H1 (cell line): ENCODE results near the gene WRAP73. TPM values are rescaled to one million over a fixed set of nuclear protein-coding genes. Genes with fewer than 3 reads are reported as not detected.

Experiments
- CTCF ChIA-PET: fragments of 300-600 bp; sonication (Branson Sonifier 250); formaldehyde crosslinking; loops from one replicate; lab custom pipeline; 2021; ENCODE audit not compliant: partially characterized antibody; lab: Charles Lee
- POLR2A ChIA-PET: fragments of 300-600 bp; sonication (Branson Sonifier 250); formaldehyde crosslinking; loops from one replicate; lab custom pipeline; 2021; ENCODE audit warnings: inconsistent platforms; ENCODE audit not compliant: partially characterized antibody; lab: Charles Lee
- DNase-seq, 2 experiments: peaks; one replicate each; pipeline versions ENCODE4 v3.0.0 to v3.0.0-alpha.2; 2010 to 2022; ENCODE audit warnings: low spot score in 2 of 2, low read depth in 1 of 2, mixed read lengths in 1 of 2
- FAIRE-seq: peaks from 2 replicates; lab custom pipeline; 2011; peaks lifted over from hg19 to GRCh38; lab: Jason Lieb, UNC
- H2AFZ ChIP-seq: 2 replicates; pipeline ENCODE4 v1.8.1; 2012; ENCODE audit warnings: low read length, inconsistent platforms
- H2AK5ac ChIP-seq: 2 replicates; pipeline ENCODE4 v1.6.1; 2013; ENCODE audit warnings: low read depth, low read length
- H2BK120ac ChIP-seq: replicated peaks from 2 replicates; pipeline ENCODE3; 2013; ENCODE audit warnings: low read depth, low read length, inconsistent platforms
- H2BK12ac ChIP-seq: 2 replicates; pipeline ENCODE4 v1.6.1; 2013; ENCODE audit warnings: low read depth, low read length
- H2BK15ac ChIP-seq: 2 replicates; pipeline ENCODE4 v1.6.1; 2013; ENCODE audit warnings: low read length
- H2BK20ac ChIP-seq: 2 replicates; pipeline ENCODE4 v1.6.1; 2013; ENCODE audit warnings: low read length
- H2BK5ac ChIP-seq: 2 replicates; pipeline ENCODE4 v1.6.1; 2013; ENCODE audit warnings: low read depth, low read length
- H3K14ac ChIP-seq: 2 replicates; pipeline ENCODE4 v1.6.1; 2013; ENCODE audit warnings: inconsistent platforms; ENCODE audit not compliant: insufficient read length
- H3K18ac ChIP-seq: 2 replicates; pipeline ENCODE4 v1.6.1; 2013; ENCODE audit warnings: low read length; ENCODE audit errors: extremely low read depth
- H3K23ac ChIP-seq: 2 replicates; pipeline ENCODE4 v1.6.1; 2013; ENCODE audit warnings: inconsistent platforms; ENCODE audit not compliant: insufficient read length
- H3K23me2 ChIP-seq: 2 replicates; pipeline ENCODE4 v1.6.1; 2013; ENCODE audit warnings: low read depth, low read length
- H3K27ac ChIP-seq: 2 replicates; pipeline ENCODE4 v1.6.1; 2011; ENCODE audit warnings: low read depth, low read length, inconsistent platforms
- H3K27me3 ChIP-seq, 4 experiments: replicated peaks in 1 of 4; 1 replicate in 1 of 4; 2 replicates in 3 of 4; pipeline versions ENCODE4 v1.6.1 to v1.8.1; 2011 to 2013; ENCODE audit warnings: low read length in 3 of 4, mild to moderate bottlenecking in 3 of 4, inconsistent platforms in 2 of 4, mixed read lengths in 2 of 4, moderate library complexity in 1 of 4; ENCODE audit not compliant: control insufficient read depth in 3 of 4, insufficient read depth in 3 of 4; ENCODE audit errors: extremely low read depth in 1 of 4
- H3K36me3 ChIP-seq, 4 experiments: 2 replicates each; pipeline versions ENCODE4 v1.6.1 to v1.8.1; 2011 to 2013; ENCODE audit warnings: mild to moderate bottlenecking in 4 of 4, low read length in 3 of 4, moderate library complexity in 2 of 4, control low read depth in 1 of 4, inconsistent platforms in 1 of 4; ENCODE audit not compliant: insufficient read depth in 4 of 4, control insufficient read depth in 2 of 4
- H3K4ac ChIP-seq: replicated peaks from 2 replicates; pipeline ENCODE3; 2013; ENCODE audit warnings: low read length, low read depth, mixed read lengths, inconsistent platforms; ENCODE audit not compliant: insufficient read length
- H3K4me1 ChIP-seq, 4 experiments: replicated peaks in 1 of 4; 1 replicate in 1 of 4; 2 replicates in 3 of 4; pipeline versions ENCODE4 v1.6.1 to v1.8.1; 2011 to 2013; ENCODE audit warnings: low read length in 3 of 4, inconsistent platforms in 2 of 4, mixed read lengths in 1 of 4; ENCODE audit not compliant: insufficient read depth in 4 of 4, control insufficient read depth in 3 of 4
- H3K4me2 ChIP-seq, 2 experiments: 2 replicates each; pipeline versions ENCODE4 v1.6.1 to v1.8.1; 2011 to 2013; ENCODE audit warnings: low read depth in 2 of 2, low read length in 2 of 2, control low read depth in 1 of 2, inconsistent platforms in 1 of 2, mild to moderate bottlenecking in 1 of 2; ENCODE audit not compliant: insufficient read depth in 1 of 2
- H3K4me3 ChIP-seq, 4 experiments: fragments of 200-600, 300-600 bp in 1 of 4; sonication (generic), shearing (Covaris generic), sonication (Bioruptor Twin) in 1 of 4; 2 replicates each; pipeline versions ENCODE4 v1.5.1 to v1.8.1; 2011 to 2016; ENCODE audit warnings: low read length in 4 of 4, low read depth in 3 of 4, control low read depth in 2 of 4, inconsistent platforms in 2 of 4, mild to moderate bottlenecking in 2 of 4, mixed read lengths in 1 of 4, moderate library complexity in 1 of 4; ENCODE audit not compliant: insufficient read depth in 2 of 4; ENCODE audit errors: extremely low read depth in 1 of 4
- H3K56ac ChIP-seq: replicated peaks from 2 replicates; pipeline ENCODE3; 2013; ENCODE audit warnings: low read depth, mild to moderate bottlenecking, mixed read lengths, low read length, inconsistent platforms; ENCODE audit not compliant: insufficient read length
- H3K79me1 ChIP-seq: 2 replicates; pipeline ENCODE4 v1.6.1; 2013; ENCODE audit warnings: low read depth, low read length, control low read depth
- H3K79me2 ChIP-seq, 2 experiments: 2 replicates each; pipeline versions ENCODE4 v1.6.1 to v1.8.1; 2012 to 2013; ENCODE audit warnings: low read length in 2 of 2, mild to moderate bottlenecking in 2 of 2, inconsistent platforms in 1 of 2; ENCODE audit not compliant: insufficient read depth in 2 of 2, control insufficient read depth in 1 of 2
- H3K9ac ChIP-seq, 4 experiments: replicated peaks in 1 of 4; 1 replicate in 1 of 4; 2 replicates in 3 of 4; pipeline versions ENCODE4 v1.6.1 to v1.8.1; 2011 to 2013; ENCODE audit warnings: low read depth in 3 of 4, low read length in 3 of 4, control low read depth in 2 of 4, mild to moderate bottlenecking in 2 of 4, moderate library complexity in 2 of 4, inconsistent platforms in 1 of 4; ENCODE audit errors: extremely low read depth in 1 of 4
- H3K9me3 ChIP-seq, 2 experiments: 2 replicates each; pipeline versions ENCODE4 v1.6.1 to v1.8.1; 2012 to 2013; ENCODE audit warnings: mild to moderate bottlenecking in 2 of 2, moderate library complexity in 2 of 2, control low read depth in 1 of 2, inconsistent platforms in 1 of 2, low read depth in 1 of 2, low read length in 1 of 2, mixed read lengths in 1 of 2; ENCODE audit not compliant: insufficient read depth in 2 of 2
- H4K20me1 ChIP-seq, 2 experiments: replicated peaks in 1 of 2; 2 replicates each; pipeline versions ENCODE3 to v1.8.1; 2011 to 2013; ENCODE audit warnings: inconsistent platforms in 2 of 2, low read length in 2 of 2, mild to moderate bottlenecking in 1 of 2; ENCODE audit not compliant: insufficient read depth in 2 of 2, control insufficient read depth in 1 of 2
- H4K5ac ChIP-seq: 2 replicates; pipeline ENCODE4 v1.6.1; 2013; ENCODE audit warnings: low read length, low read depth, mixed read lengths, inconsistent platforms; ENCODE audit not compliant: insufficient read length
- H4K8ac ChIP-seq: 2 replicates; pipeline ENCODE4 v1.8.0; 2013; ENCODE audit warnings: mild to moderate bottlenecking, moderate library complexity, low read length, inconsistent platforms; ENCODE audit not compliant: insufficient read depth; ENCODE audit errors: extremely low read depth
- H4K91ac ChIP-seq: replicated peaks from 2 replicates; pipeline ENCODE3; 2013; ENCODE audit warnings: low read length, mixed read lengths, inconsistent platforms; ENCODE audit not compliant: insufficient read length
- JUN ChIP-seq: IDR thresholded peaks from 2 replicates; pipeline ENCODE4 v1.6.1; 2011; ENCODE audit warnings: low read depth, mild to moderate bottlenecking, improper control_type of control experiment, low read length
- JUND ChIP-seq: IDR thresholded peaks from 2 replicates; pipeline ENCODE4 v1.6.1; 2011; ENCODE audit warnings: mild to moderate bottlenecking, improper control_type of control experiment, low read length
- KDM1A ChIP-seq: fragments of 200-600, 300-600 bp; sonication (generic); IDR thresholded peaks from 2 replicates; pipeline ENCODE4 v1.7.1; 2016; ENCODE audit warnings: mild to moderate bottlenecking, low read length, borderline replicate concordance
- KDM5A ChIP-seq: fragments of 200-600 bp; IDR thresholded peaks from 2 replicates; pipeline ENCODE4 v1.7.1; 2012; ENCODE audit warnings: mild to moderate bottlenecking, low read length, inconsistent platforms, mixed read lengths
- MAFK ChIP-seq: IDR thresholded peaks from 2 replicates; pipeline ENCODE4 v1.6.1; 2012; ENCODE audit warnings: low read depth, mild to moderate bottlenecking, improper control_type of control experiment, low read length
- NANOG ChIP-seq: IDR thresholded peaks from 2 replicates; pipeline ENCODE4 v1.6.1; 2011; ENCODE audit warnings: low read length, low read depth, mild to moderate bottlenecking, inconsistent platforms; ENCODE audit not compliant: insufficient read depth, poor library complexity, severe bottlenecking
- RXRA ChIP-seq: IDR thresholded peaks from 2 replicates; pipeline ENCODE4 v1.6.1; 2011; ENCODE audit warnings: low read depth, mild to moderate bottlenecking, low read length, moderate library complexity; ENCODE audit not compliant: insufficient read depth
- SP4 ChIP-seq: IDR thresholded peaks from 2 replicates; pipeline ENCODE4 v1.6.1; 2012; ENCODE audit warnings: low read length, inconsistent platforms
- TAF7 ChIP-seq: optimal IDR thresholded peaks from 2 replicates; pipeline ENCODE3; 2011; ENCODE audit warnings: low read depth, mild to moderate bottlenecking, inconsistent platforms, low read length, moderate library complexity, borderline replicate concordance
- YY1 ChIP-seq: IDR thresholded peaks from 2 replicates; pipeline ENCODE4 v1.6.1; 2011; ENCODE audit warnings: low read depth, mild to moderate bottlenecking, low read length
- ZNF274 ChIP-seq: IDR thresholded peaks from 2 replicates; pipeline ENCODE4 v1.7.0; 2012; ENCODE audit warnings: low read length, borderline replicate concordance; ENCODE audit errors: extremely low read depth
- WGBS, 2 experiments: shearing (Covaris generic) in 1 of 2; methylation state at CpG; one replicate each; pipeline versions ENCODE4 v1.1.6 to v1.1.7; 2013 to 2015; ENCODE audit warnings: low lambda C conversion rate in 2 of 2, mixed read lengths in 2 of 2, inconsistent platforms in 1 of 2, low coverage in 1 of 2, missing lambda C conversion rate in 1 of 2; ENCODE audit not compliant: insufficient replicate concordance in 2 of 2, insufficient coverage in 1 of 2, insufficient read length in 1 of 2; ENCODE audit errors: extremely low coverage in 1 of 2, missing lambda C conversion rate in 1 of 2; 5-methylcytosine and 5-hydroxymethylcytosine counted together
- polyA plus RNA-seq, 7 experiments: library from polyadenylated mRNA; depleted of rRNA in 3 of 7; stranded (reverse) in 5 of 7; unstranded in 2 of 7; fragments of >200 nt in 5 of 7; fragments of 200-250 nt in 2 of 7; gene quantifications; 1 replicate in 5 of 7; 2 replicates in 1 of 7; 4 replicates in 1 of 7; pipeline versions ENCODE4 v1.2.1 to v1.2.3, GENCODE V29; 2011 to 2013; ENCODE audit warnings: missing spikeins in 2 of 7, mixed read lengths in 2 of 7
- total RNA-seq: library from RNA; stranded (reverse); fragmentation: NEBNext Ultra II Directional; extraction: Animal tissue kit (Norgen Biotek cat#: 25700); gene quantifications from 2 replicates; pipeline ENCODE4 v1.2.1, GENCODE V29; 2021
- TF ChIP-seq, protein P1 (sequence below): IDR thresholded peaks from 2 replicates; pipeline ENCODE4 v1.6.1; 2012; ENCODE audit warnings: inconsistent platforms
- TF ChIP-seq, protein P2 (sequence below): IDR thresholded peaks from 2 replicates; pipeline ENCODE4 v1.6.1; 2011; ENCODE audit warnings: low read depth, mild to moderate bottlenecking, low read length; ENCODE audit not compliant: insufficient read depth

Gene WRAP73
- total and polyA plus RNA-seq, 2 of the 8 experiments (the other 6 are each of a cell fraction or from before 2014, with no cell fraction given) = 30.3 to 50.7 TPM

- Histone ChIP-seq H3K23me2 (no peaks in the 10 kb centered on the region), H3K36me3 (peaks cover 6 to 25% (median 9%) of the 10 kb centered on the region in 4 experiments; a peak in 6 of 8 replicates), H3K18ac (no peak overlapping the region), H3K27me3 (no peaks in the 10 kb centered on the region), H3K4me3 (no peak overlapping the region), H4K8ac (no peak overlapping the region), H2BK20ac (no peak overlapping the region), H4K20me1 (peaks cover 0 to 12% of the 10 kb centered on the region in 2 experiments), H3K79me2 (no peaks in the 10 kb centered on the region), H2BK5ac (no peak overlapping the region), H4K91ac (no peak overlapping the region), H3K4ac (no peak overlapping the region), H3K4me1 (peaks cover 0 to 6% (median 1%) of the 10 kb centered on the region in 4 experiments; a peak in 3 of 7 replicates), H3K56ac (no peak overlapping the region), H2AK5ac (no peak overlapping the region), H3K9ac (no peak overlapping the region), H2BK15ac (no peak overlapping the region), H2AFZ (no peak overlapping the region), H3K9me3 (no peaks in the 10 kb centered on the region), H2BK12ac (no peak overlapping the region), H4K5ac (no peak overlapping the region), H3K23ac (no peak overlapping the region), H3K4me2 (no peak overlapping the region), H2BK120ac (no peak overlapping the region), H3K27ac (no peak overlapping the region), H3K14ac (no peak overlapping the region), H3K79me1 (peaks cover 5% of the 10 kb centered on the region)
- DNase-seq (no peak), FAIRE-seq (no peak)
- CTCF ChIA-PET = interaction anchor here (1.7 kb wide), 1 partner anchor 15 kb away, joined by 8 read pairs; no protein-coding TSS in a partner anchor
- TF ChIP-seq NANOG (no peak), JUN (no peak), RXRA (no peak), MAFK (no peak), SP4 (no peak), YY1 (no peak), KDM1A (no peak), ZNF274 (no peak), TAF7 (no peak), KDM5A (no peak), JUND (no peak)
- TF ChIP-seq, protein P1, sequence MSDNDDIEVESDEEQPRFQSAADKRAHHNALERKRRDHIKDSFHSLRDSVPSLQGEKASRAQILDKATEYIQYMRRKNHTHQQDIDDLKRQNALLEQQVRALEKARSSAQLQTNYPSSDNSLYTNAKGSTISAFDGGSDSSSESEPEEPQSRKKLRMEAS = no peak
- TF ChIP-seq, protein P2, sequence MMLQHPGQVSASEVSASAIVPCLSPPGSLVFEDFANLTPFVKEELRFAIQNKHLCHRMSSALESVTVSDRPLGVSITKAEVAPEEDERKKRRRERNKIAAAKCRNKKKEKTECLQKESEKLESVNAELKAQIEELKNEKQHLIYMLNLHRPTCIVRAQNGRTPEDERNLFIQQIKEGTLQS = no peak
- POLR2A ChIA-PET = no interaction called here
- 95% methylated on average over 11 of the region's 11 CpGs; no CpG with 5 or more reads in 1 of the 2 experiments for WGBS, 2 experiments
Measured at GRCh38 chr1:3636531-3636930, 13.4 kb downstream of the WRAP73 start.
